ENCODE data around the gene EPB41. TPM values are rescaled to one million over a fixed set of nuclear protein-coding genes. Genes with fewer than 3 reads are reported as not detected.
"Not testable (repeated sequence)": the region's sequence is repeated elsewhere in the genome, so short reads cannot be mapped to it uniquely, and the experiment has no call there.

The EPB41 gene
- total and polyA plus RNA-seq, 2 donors (not counting 3 experiments of a cell fraction or from before 2014, with no cell fraction given) = 22.3 to 45.7 TPM

DNA sequence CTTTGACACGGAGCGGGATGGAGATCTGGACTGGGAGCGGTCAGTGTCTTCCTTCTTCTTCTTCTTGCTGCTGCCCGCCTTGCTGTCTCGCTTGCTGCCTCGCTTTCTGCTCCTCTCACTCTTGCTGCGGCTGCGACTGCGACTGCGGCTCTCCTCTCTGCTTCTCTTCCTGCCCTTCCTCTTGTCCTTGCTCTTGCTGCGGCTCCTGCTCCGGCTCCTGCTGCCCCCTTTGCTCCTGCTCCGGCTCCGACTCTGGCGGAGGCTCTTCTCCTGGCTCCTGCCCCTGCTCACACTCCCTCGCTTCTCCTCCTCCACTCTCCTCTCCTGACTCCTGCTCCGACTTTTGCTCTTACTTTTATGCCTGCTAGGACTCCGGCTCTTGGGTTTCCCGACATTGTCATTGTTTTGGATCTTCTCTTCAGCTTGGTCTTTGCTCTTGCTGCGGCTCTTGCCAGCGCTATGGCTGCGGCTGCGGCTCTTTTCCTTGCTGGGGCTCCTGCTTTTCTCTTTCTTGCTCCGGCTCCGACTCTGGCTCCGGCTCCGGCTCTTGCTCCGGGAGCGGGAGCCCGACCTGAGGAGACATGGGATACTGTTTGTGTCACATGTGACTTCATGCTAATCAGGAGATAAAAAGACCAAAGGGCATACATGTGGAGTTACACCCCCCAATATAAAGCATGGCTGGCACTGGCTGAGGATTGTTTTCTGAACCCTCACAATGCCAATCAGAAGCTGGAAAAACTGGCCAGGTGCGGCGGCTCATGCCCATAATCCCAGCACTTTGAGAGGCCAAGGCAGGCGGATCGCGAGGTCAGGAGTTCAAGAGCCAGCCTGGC lies 234.5 kb downstream of the EPB41 start:
- no peaks in the 10 kb centered on the region for H3K4me1 ChIP-seq (ENCODE audit: control insufficient read depth, extremely low read depth, insufficient read depth, low read length)
- no peak overlapping the region for H2AFZ ChIP-seq (ENCODE audit: low read depth, low read length)
- dilution Hi-C loops (cut with MboI; ENCODE audit: extremely low pct_ligation_motif_present, low sequenced_read_pairs) = no loop called here
- DNase-seq (ENCODE audit: low read depth, low spot score) (no peak), FAIRE-seq (no peak)
- H3K4me2 ChIP-seq (ENCODE audit: insufficient read depth, low read length) = no peak overlapping the region
- intact Hi-C loops (cut with micrococcal nuclease) = no loop called here
- no peaks in the 10 kb centered on the region for H3K9me1 ChIP-seq (replicated peaks; ENCODE audit: control insufficient read depth, extremely low read depth, insufficient read depth, low read length)
- H3K4me3 ChIP-seq (replicated peaks in 1 of 3; ENCODE audit: insufficient read depth in 1 of 3, low read depth in 1 of 3, low read length in 3 of 3) = no peak overlapping the region
- H3K27me3 ChIP-seq (ENCODE audit: control insufficient read depth in 2 of 2, insufficient read depth in 2 of 2, low read length in 2 of 2) = no peaks in the 10 kb centered on the region
- no peak overlapping the region for H3K9ac ChIP-seq (replicated peaks; ENCODE audit: extremely low read depth, insufficient read depth, low read length)
- peaks cover 26 to 31% of the 10 kb centered on the region in 2 experiments for H3K36me3 ChIP-seq (ENCODE audit: control insufficient read depth in 2 of 2, extremely low read depth in 1 of 2, insufficient read depth in 2 of 2, low read length in 2 of 2)
- no peak overlapping the region for H3K27ac ChIP-seq (ENCODE audit: insufficient read depth, low read depth, low read length)
- no peaks in the 10 kb centered on the region for H4K20me1 ChIP-seq (replicated peaks; ENCODE audit: control insufficient read depth, extremely low read depth, insufficient read depth, low read length)
- ChIA-PET CTCF (interaction anchor here (0.7 to 1.2 kb wide), 2 partner anchors 14 to 25 kb away, joined by 3 to 5 read pairs; partner anchors contain the start of gene TMEM200B), POLR2A (no interaction called here)
- no peaks in the 10 kb centered on the region for H3K9me3 ChIP-seq (replicated peaks; ENCODE audit: control insufficient read depth, insufficient read depth, low read length)
- no peaks in the 10 kb centered on the region for H3K79me2 ChIP-seq (ENCODE audit: control insufficient read depth, insufficient read depth, low read length)
- no TSS peak for BruUV-seq (replicated peaks)
- TF ChIP-seq, protein P1, sequence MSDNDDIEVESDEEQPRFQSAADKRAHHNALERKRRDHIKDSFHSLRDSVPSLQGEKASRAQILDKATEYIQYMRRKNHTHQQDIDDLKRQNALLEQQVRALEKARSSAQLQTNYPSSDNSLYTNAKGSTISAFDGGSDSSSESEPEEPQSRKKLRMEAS (IDR thresholded peaks at IDR 0.05; ENCODE audit: insufficient read depth, insufficient read length) = no peak
- no peak for TF ChIP-seq FOS (IDR thresholded peaks at IDR 0.05; ENCODE audit: borderline replicate concordance, insufficient read depth, low read length)
- TF ChIP-seq POLR2A (IDR thresholded peaks at IDR 0.05; ENCODE audit: low read depth, low read length) = no peak
- no peak for TF ChIP-seq POLR2AphosphoS5 (IDR thresholded peaks at IDR 0.05; ENCODE audit: insufficient read depth, low read depth, low read length)
- TF ChIP-seq MYC (IDR thresholded peaks at IDR 0.05; ENCODE audit: low read depth, low read length) = no peak
- no peak for TF ChIP-seq JUN (IDR thresholded peaks at IDR 0.05; ENCODE audit: borderline replicate concordance, insufficient read depth, insufficient read length, low read depth)
- TF ChIP-seq, protein P2, sequence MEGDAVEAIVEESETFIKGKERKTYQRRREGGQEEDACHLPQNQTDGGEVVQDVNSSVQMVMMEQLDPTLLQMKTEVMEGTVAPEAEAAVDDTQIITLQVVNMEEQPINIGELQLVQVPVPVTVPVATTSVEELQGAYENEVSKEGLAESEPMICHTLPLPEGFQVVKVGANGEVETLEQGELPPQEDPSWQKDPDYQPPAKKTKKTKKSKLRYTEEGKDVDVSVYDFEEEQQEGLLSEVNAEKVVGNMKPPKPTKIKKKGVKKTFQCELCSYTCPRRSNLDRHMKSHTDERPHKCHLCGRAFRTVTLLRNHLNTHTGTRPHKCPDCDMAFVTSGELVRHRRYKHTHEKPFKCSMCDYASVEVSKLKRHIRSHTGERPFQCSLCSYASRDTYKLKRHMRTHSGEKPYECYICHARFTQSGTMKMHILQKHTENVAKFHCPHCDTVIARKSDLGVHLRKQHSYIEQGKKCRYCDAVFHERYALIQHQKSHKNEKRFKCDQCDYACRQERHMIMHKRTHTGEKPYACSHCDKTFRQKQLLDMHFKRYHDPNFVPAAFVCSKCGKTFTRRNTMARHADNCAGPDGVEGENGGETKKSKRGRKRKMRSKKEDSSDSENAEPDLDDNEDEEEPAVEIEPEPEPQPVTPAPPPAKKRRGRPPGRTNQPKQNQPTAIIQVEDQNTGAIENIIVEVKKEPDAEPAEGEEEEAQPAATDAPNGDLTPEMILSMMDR (IDR thresholded peaks at IDR 0.05; ENCODE audit: extremely low read depth in 1 of 2, insufficient read depth in 1 of 2, low read depth in 1 of 2, low read length in 2 of 2) = no peak
- TF ChIP-seq EZH2 (IDR thresholded peaks at IDR 0.05; ENCODE audit: borderline replicate concordance, low read depth, low read length, severe bottlenecking) = no peak
- no peak for TF ChIP-seq GATA2 (IDR thresholded peaks at IDR 0.05; ENCODE audit: insufficient read depth, insufficient read length, low read depth, low read length)

DNA sequence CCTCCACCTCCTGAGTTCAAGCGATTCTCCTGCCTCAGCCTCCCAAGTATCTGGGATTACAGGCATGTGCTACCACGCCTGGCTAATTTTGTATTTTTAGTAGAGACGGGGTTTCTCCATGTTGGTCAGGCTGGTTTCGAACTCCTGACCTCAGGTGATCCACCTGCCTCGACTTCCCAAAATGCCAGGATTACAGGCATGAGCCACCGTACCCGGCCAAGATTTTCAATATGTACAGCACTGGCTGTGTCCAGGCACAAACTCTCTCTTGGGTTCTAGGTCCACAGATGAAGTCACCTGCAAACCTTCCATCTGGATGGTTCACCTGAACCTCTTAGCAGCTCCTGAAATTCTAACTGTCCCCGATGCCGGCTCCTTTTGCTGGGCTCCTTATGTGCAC lies 236.0 kb downstream of the EPB41 start:
- BruUV-seq (replicated peaks); H3K9me3 ChIP-seq (replicated peaks; ENCODE audit: control insufficient read depth, insufficient read depth, low read length); dilution Hi-C loops (cut with MboI; ENCODE audit: extremely low pct_ligation_motif_present, low sequenced_read_pairs); H3K4me3 ChIP-seq (replicated peaks in 1 of 3; ENCODE audit: insufficient read depth in 1 of 3, low read depth in 1 of 3, low read length in 3 of 3); H3K9me1 ChIP-seq (replicated peaks; ENCODE audit: control insufficient read depth, extremely low read depth, insufficient read depth, low read length); H3K9ac ChIP-seq (replicated peaks; ENCODE audit: extremely low read depth, insufficient read depth, low read length); H3K4me2 ChIP-seq (ENCODE audit: insufficient read depth, low read length); intact Hi-C loops (cut with micrococcal nuclease); POLR2A ChIA-PET; H3K4me1 ChIP-seq (ENCODE audit: control insufficient read depth, extremely low read depth, insufficient read depth, low read length); H3K79me2 ChIP-seq (ENCODE audit: control insufficient read depth, insufficient read depth, low read length); H3K27ac ChIP-seq (ENCODE audit: insufficient read depth, low read depth, low read length); H2AFZ ChIP-seq (ENCODE audit: low read depth, low read length); DNase-seq (ENCODE audit: low read depth, low spot score); H3K27me3 ChIP-seq (ENCODE audit: control insufficient read depth in 2 of 2, insufficient read depth in 2 of 2, low read length in 2 of 2); FAIRE-seq; H4K20me1 ChIP-seq (replicated peaks; ENCODE audit: control insufficient read depth, extremely low read depth, insufficient read depth, low read length): not testable (repeated sequence)
- peaks cover 31 to 39% of the 10 kb centered on the region in 2 experiments for H3K36me3 ChIP-seq (ENCODE audit: control insufficient read depth in 2 of 2, extremely low read depth in 1 of 2, insufficient read depth in 2 of 2, low read length in 2 of 2)
- CTCF ChIA-PET = interaction anchor here (1.4 to 1.6 kb wide), 2 partner anchors 11 to 52 kb away, joined by 3 read pairs; no protein-coding TSS in a partner anchor

Measured in endothelial cell of umbilical vein (primary cell).